ENCODE results near the gene LDLRAD3. TPM values are rescaled to one million over a fixed set of nuclear protein-coding genes. Genes with fewer than 3 reads are reported as not detected.

Gene LDLRAD3
- total RNA-seq, 1 experiment from 2014 or later: 12.1 TPM

DNA sequence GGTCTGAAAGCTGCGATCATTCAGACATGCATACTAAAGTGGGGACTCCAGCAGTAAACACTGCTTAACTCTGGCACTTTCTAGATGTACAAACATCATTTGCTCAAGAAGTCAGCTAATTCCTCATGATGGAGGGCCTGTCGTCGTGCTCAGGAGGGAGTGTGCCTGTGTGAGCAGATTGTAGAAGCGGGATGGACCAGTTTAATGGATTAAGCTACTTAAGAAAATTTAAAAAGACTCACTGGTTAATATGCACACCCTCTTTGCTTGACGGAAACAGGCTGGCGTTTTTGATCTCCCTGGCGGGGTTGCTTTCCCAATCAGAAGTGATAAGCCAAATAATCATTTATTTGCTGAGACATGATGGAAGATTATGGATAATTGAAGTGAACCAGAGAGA is 79.0 kb downstream of the LDLRAD3 start:
- H3K23ac ChIP-seq (ENCODE audit: insufficient read length, low read depth, low read length): no peak overlapping the region
- Mint-ChIP-seq H3K4me1 (peaks cover 43 to 61% of the 10 kb centered on the region in 2 experiments), H3K4me3 (no peak overlapping the region), H3K36me3 (ENCODE audit: insufficient read depth in 1 of 3, low read depth in 3 of 3) (peaks cover 0 to 11% (median 2%) of the 10 kb centered on the region in 3 experiments; a peak in 3 of 7 replicates), H3K27ac (peak overlapping the region in 1 of 3 experiments; percentile 82; a peak in 3 of 7 replicates), H3K27me3 (ENCODE audit: low read depth) (no peaks in the 10 kb centered on the region; the same call in 1 of the 2 replicates), H3K9me3 (no peaks in the 10 kb centered on the region)
- H3K79me1 ChIP-seq (ENCODE audit: insufficient read depth, low read depth, low read length, poor library complexity, severe bottlenecking): peaks cover 3% of the 10 kb centered on the region
- no peaks in the 10 kb centered on the region for H3K9me3 ChIP-seq (ENCODE audit: control insufficient read depth, low read depth, low read length)
- H3K4me1 ChIP-seq (ENCODE audit: insufficient read depth, low read length): peaks cover 10% of the 10 kb centered on the region; the same call in 1 of the 2 replicates
- no peak for DNase-seq
- no peak overlapping the region for H2AK5ac ChIP-seq (ENCODE audit: insufficient read length, low read length)
- H3K23me2 ChIP-seq (ENCODE audit: insufficient read length, low read depth, low read length, poor library complexity, severe bottlenecking): no peaks in the 10 kb centered on the region
- H2BK5ac ChIP-seq (ENCODE audit: insufficient read length, low read length): no peak overlapping the region
- H2AFZ ChIP-seq (ENCODE audit: low read length): no peak overlapping the region
- no peak overlapping the region for H4K5ac ChIP-seq (ENCODE audit: insufficient read length, low read depth, low read length)
- no peak overlapping the region for H2BK15ac ChIP-seq (ENCODE audit: low read depth, low read length)
- H3K9ac ChIP-seq (ENCODE audit: extremely low read depth, insufficient read length, low read length): no peak overlapping the region
- H3K27me3 ChIP-seq (ENCODE audit: insufficient read depth, low read length): no peaks in the 10 kb centered on the region
- TF ChIP-seq, protein P1, sequence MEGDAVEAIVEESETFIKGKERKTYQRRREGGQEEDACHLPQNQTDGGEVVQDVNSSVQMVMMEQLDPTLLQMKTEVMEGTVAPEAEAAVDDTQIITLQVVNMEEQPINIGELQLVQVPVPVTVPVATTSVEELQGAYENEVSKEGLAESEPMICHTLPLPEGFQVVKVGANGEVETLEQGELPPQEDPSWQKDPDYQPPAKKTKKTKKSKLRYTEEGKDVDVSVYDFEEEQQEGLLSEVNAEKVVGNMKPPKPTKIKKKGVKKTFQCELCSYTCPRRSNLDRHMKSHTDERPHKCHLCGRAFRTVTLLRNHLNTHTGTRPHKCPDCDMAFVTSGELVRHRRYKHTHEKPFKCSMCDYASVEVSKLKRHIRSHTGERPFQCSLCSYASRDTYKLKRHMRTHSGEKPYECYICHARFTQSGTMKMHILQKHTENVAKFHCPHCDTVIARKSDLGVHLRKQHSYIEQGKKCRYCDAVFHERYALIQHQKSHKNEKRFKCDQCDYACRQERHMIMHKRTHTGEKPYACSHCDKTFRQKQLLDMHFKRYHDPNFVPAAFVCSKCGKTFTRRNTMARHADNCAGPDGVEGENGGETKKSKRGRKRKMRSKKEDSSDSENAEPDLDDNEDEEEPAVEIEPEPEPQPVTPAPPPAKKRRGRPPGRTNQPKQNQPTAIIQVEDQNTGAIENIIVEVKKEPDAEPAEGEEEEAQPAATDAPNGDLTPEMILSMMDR (conservative IDR thresholded peaks at IDR 0.05): no peak
- H2BK20ac ChIP-seq (ENCODE audit: low read depth, low read length, poor library complexity, severe bottlenecking): no peak overlapping the region
- H3K79me2 ChIP-seq (ENCODE audit: insufficient read depth, low read length): no peaks in the 10 kb centered on the region
- no peak overlapping the region for H2BK120ac ChIP-seq (ENCODE audit: low read depth, low read length, poor library complexity, severe bottlenecking)
- H4K8ac ChIP-seq (replicated peaks; ENCODE audit: insufficient read length, low read depth, low read length): no peak overlapping the region
- no CpG with 5 or more reads among the region's 7 CpGs for WGBS (ENCODE audit: extremely low coverage, insufficient read length, low lambda C conversion rate)
- H3K56ac ChIP-seq (ENCODE audit: insufficient read length, low read depth, low read length): no peak overlapping the region
- H3K4me2 ChIP-seq (ENCODE audit: insufficient read depth, insufficient read length, low read length): no peak overlapping the region
- no peak overlapping the region for H2BK12ac ChIP-seq (ENCODE audit: insufficient read length, low read depth, low read length)
- no peak overlapping the region for H3K14ac ChIP-seq (ENCODE audit: insufficient read depth, low read length)
- no peaks in the 10 kb centered on the region for H4K20me1 ChIP-seq (ENCODE audit: control insufficient read depth, insufficient read depth, insufficient read length)
- no peak overlapping the region for H3T11ph ChIP-seq (ENCODE audit: low read length)
- H3K27ac ChIP-seq (ENCODE audit: insufficient read length, low read depth, low read length): no peak overlapping the region
- no peak overlapping the region for H3K4ac ChIP-seq (ENCODE audit: low read depth, low read length)
- no peak overlapping the region for H3K18ac ChIP-seq (ENCODE audit: insufficient read length, low read depth, low read length)
- H4K91ac ChIP-seq (ENCODE audit: insufficient read length, low read depth, low read length): no peak overlapping the region
